Tibial artery (tissue), 4 donors: ENCODE data around the gene TRHDE.

Experiments
- DNase-seq, 2 donors: peaks; one replicate each; pipeline ENCODE4 v3.0.0-alpha.2; 2019
- H3K27ac ChIP-seq, 2 donors: fragments of 200-600 bp; sonication (generic) in 1 of 2; 1 replicate in 1 of 2; 2 replicates in 1 of 2; pipeline ENCODE4 v1.5.1; 2018 to 2019; ENCODE audit warnings: mild to moderate bottlenecking in 1 of 2
- H3K27me3 ChIP-seq, 2 donors: fragments of 200-600 bp; sonication (generic) in 1 of 2; one replicate each; pipeline versions ENCODE4 v1.5.1 to v1.6.0; 2016 to 2019
- H3K36me3 ChIP-seq, 3 donors: fragments of 200-600 bp; sonication (generic) in 2 of 3; one replicate each; pipeline ENCODE4 v1.5.1; 2016 to 2019; ENCODE audit warnings: mild to moderate bottlenecking in 2 of 3
- H3K4me1 ChIP-seq, 4 donors: fragments of 200-600 bp; sonication (generic) in 2 of 4; 1 replicate in 3 of 4; 2 replicates in 1 of 4; pipeline ENCODE4 v1.5.1; 2016 to 2019
- H3K4me3 ChIP-seq, 2 donors: fragments of 200-600 bp; sonication (generic) in 1 of 2; 1 replicate in 1 of 2; 2 replicates in 1 of 2; pipeline ENCODE4 v1.5.1; 2018 to 2019; ENCODE audit warnings: mild to moderate bottlenecking in 2 of 2
- H3K9me3 ChIP-seq, 3 donors: fragments of 200-600 bp; sonication (generic) in 1 of 3; one replicate each; pipeline ENCODE4 v1.5.1; 2016 to 2019
- CTCF ChIP-seq, 2 experiments: fragments of 200-600 bp in 1 of 2; fragments of 450-650 bp in 1 of 2; IDR thresholded peaks; one replicate each; pipeline ENCODE4 v1.5.1; 2017 to 2019; ENCODE audit warnings: antibody characterized with exemption in 2 of 2, mild to moderate bottlenecking in 1 of 2, moderate library complexity in 1 of 2
- intact Hi-C: fragments of 100-400 bp; cut with DNase I; formaldehyde crosslinking; loops from one replicate; pipeline ENCODE4 v1.15.0; 2023; ENCODE audit warnings: low total_unique reads

TRHDE gene

GRCh38 chr12:72270246-72270645 is 1.9 kb upstream of the TRHDE start:
- no peak for TF ChIP-seq CTCF (IDR thresholded peaks at IDR 0.05)
- H3K9me3 ChIP-seq, result no peaks in the 10 kb centered on the region
- H3K4me3 ChIP-seq, result peak overlapping the region in 1 of 2 donors; percentile 71
- H3K27ac ChIP-seq, result no peak overlapping the region
- DNase-seq, result no peak
- peaks cover 0 to 29% (median 18%) of the 10 kb centered on the region in 4 donors for H3K4me1 ChIP-seq
- H3K27me3 ChIP-seq, result peaks cover 0 to 9% of the 10 kb centered on the region in 2 donors
- no peaks in the 10 kb centered on the region for H3K36me3 ChIP-seq
- intact Hi-C loops, result no loop called here

GRCh38 chr12:72270961-72271360 is 1.2 kb upstream of the TRHDE start:
- H3K4me3 ChIP-seq, result peak overlapping the region; percentile 54 to 71
- H3K4me1 ChIP-seq, result peaks cover 0 to 29% (median 18%) of the 10 kb centered on the region in 4 donors
- H3K9me3 ChIP-seq, result no peaks in the 10 kb centered on the region
- TF ChIP-seq CTCF (IDR thresholded peaks at IDR 0.05), result no peak
- no peak for DNase-seq
- no peaks in the 10 kb centered on the region for H3K36me3 ChIP-seq
- peaks cover 0 to 9% of the 10 kb centered on the region in 2 donors for H3K27me3 ChIP-seq
- H3K27ac ChIP-seq, result peak overlapping the region; percentile 72 to 82
- intact Hi-C loops, result no loop called here

- intact Hi-C loops, result no loop called here
These were observed 599 bp upstream of the TRHDE start for GRCh38 chr12:72271451-72272090.

GRCh38 chr12:72272731-72273498 is 745 bp downstream of the TRHDE start:
- TF ChIP-seq CTCF (IDR thresholded peaks at IDR 0.05), result no peak
- H3K4me3 ChIP-seq, result peak overlapping the region; percentile 54 to 71
- peaks cover 0 to 29% (median 18%) of the 10 kb centered on the region in 4 donors for H3K4me1 ChIP-seq
- peak overlapping the region; percentile 72 to 82 for H3K27ac ChIP-seq
- H3K36me3 ChIP-seq, result no peaks in the 10 kb centered on the region
- DNase-seq, result peak in 1 of 2 donors; percentile 60
- intact Hi-C loops, result no loop called here
- H3K27me3 ChIP-seq, result peaks cover 0 to 9% of the 10 kb centered on the region in 2 donors
- no peaks in the 10 kb centered on the region for H3K9me3 ChIP-seq

More at GRCh38 chr12:72271451-72272090, 599 bp upstream of the TRHDE start:
- Histone ChIP-seq H3K36me3 (no peaks in the 10 kb centered on the region), H3K27me3 (peaks cover 0 to 9% of the 10 kb centered on the region in 2 donors), H3K4me1 (peaks cover 0 to 29% (median 18%) of the 10 kb centered on the region in 4 donors), H3K9me3 (no peaks in the 10 kb centered on the region), H3K27ac (peak overlapping the region; percentile 72 to 82), H3K4me3 (peak overlapping the region; percentile 54 to 71)
- no peak for TF ChIP-seq CTCF (IDR thresholded peaks at IDR 0.05)
- peak; percentile 21 to 62 for DNase-seq

- Histone ChIP-seq H3K4me3 (peak overlapping the region; percentile 54 to 71), H3K4me1 (peaks cover 0 to 29% (median 18%) of the 10 kb centered on the region in 4 donors), H3K27me3 (peaks cover 0 to 9% of the 10 kb centered on the region in 2 donors), H3K36me3 (no peaks in the 10 kb centered on the region), H3K27ac (peak overlapping the region; percentile 72 to 82), H3K9me3 (no peaks in the 10 kb centered on the region)
- intact Hi-C loops, result no loop called here
- TF ChIP-seq CTCF (IDR thresholded peaks at IDR 0.05), result no peak
- DNase-seq, result no peak
These were observed 1.3 kb downstream of the TRHDE start for GRCh38 chr12:72273499-72273837.
